H9 (cell line): Measurements from ENCODE around the gene EBPL. TPM values are rescaled to one million over a fixed set of nuclear protein-coding genes. Genes with fewer than 3 reads are reported as not detected.

Source experiments
- DNase-seq: peaks from one replicate; pipeline ENCODE4 v3.0.0-alpha.2; 2017
- H2AFZ ChIP-seq: one replicate; pipeline ENCODE4 v1.6.1; 2013; ENCODE audit warnings: mild to moderate bottlenecking, low read length, control low read depth, moderate library complexity
- H2AK5ac ChIP-seq: 2 replicates; pipeline ENCODE4 v1.6.1; 2013; ENCODE audit warnings: low read length, control low read depth, mixed read lengths; ENCODE audit not compliant: insufficient read length
- H2BK120ac ChIP-seq: one replicate; pipeline ENCODE4 v1.6.1; 2013; ENCODE audit warnings: low read depth, mild to moderate bottlenecking, low read length, control low read depth, inconsistent platforms; ENCODE audit not compliant: poor library complexity, severe bottlenecking
- H2BK12ac ChIP-seq: 2 replicates; pipeline ENCODE4 v1.6.1; 2013; ENCODE audit warnings: low read length, control low read depth, mixed read lengths, low read depth; ENCODE audit not compliant: insufficient read length
- H2BK15ac ChIP-seq: 2 replicates; pipeline ENCODE4 v1.6.1; 2013; ENCODE audit warnings: low read depth, low read length, control low read depth
- H2BK20ac ChIP-seq: one replicate; pipeline ENCODE4 v1.6.1; 2013; ENCODE audit warnings: low read depth, mild to moderate bottlenecking, low read length, control low read depth, inconsistent platforms; ENCODE audit not compliant: poor library complexity, severe bottlenecking
- H2BK5ac ChIP-seq: 2 replicates; pipeline ENCODE4 v1.6.1; 2013; ENCODE audit warnings: low read length, control low read depth, mixed read lengths; ENCODE audit not compliant: insufficient read length
- H3K14ac ChIP-seq: 2 replicates; pipeline ENCODE4 v1.6.1; 2013; ENCODE audit warnings: low read length, control low read depth; ENCODE audit not compliant: insufficient read depth
- H3K18ac ChIP-seq: 2 replicates; pipeline ENCODE4 v1.6.1; 2013; ENCODE audit warnings: low read depth, mild to moderate bottlenecking, mixed read lengths, low read length, control low read depth; ENCODE audit not compliant: insufficient read length
- H3K23ac ChIP-seq: 2 replicates; pipeline ENCODE4 v1.6.1; 2013; ENCODE audit warnings: low read length, control low read depth, mixed read lengths, low read depth; ENCODE audit not compliant: insufficient read length
- H3K23me2 ChIP-seq: 2 replicates; pipeline ENCODE4 v1.6.1; 2013; ENCODE audit warnings: low read depth, mild to moderate bottlenecking, mixed read lengths, low read length, control low read depth; ENCODE audit not compliant: insufficient read length, poor library complexity, severe bottlenecking
- H3K27ac ChIP-seq: 2 replicates; pipeline ENCODE4 v1.5.1; 2013; ENCODE audit warnings: low read length, control low read depth, mixed read lengths, low read depth; ENCODE audit not compliant: insufficient read length
- H3K27me3 ChIP-seq: 2 replicates; pipeline ENCODE4 v1.6.1; 2013; ENCODE audit warnings: low read length, control low read depth, inconsistent platforms; ENCODE audit not compliant: insufficient read depth
- H3K4ac ChIP-seq: 2 replicates; pipeline ENCODE4 v1.6.1; 2013; ENCODE audit warnings: low read depth, mild to moderate bottlenecking, control low read depth, inconsistent platforms, low read length, moderate library complexity
- H3K4me1 ChIP-seq: 2 replicates; pipeline ENCODE4 v1.6.1; 2013; ENCODE audit warnings: low read length, control low read depth, inconsistent platforms; ENCODE audit not compliant: insufficient read depth
- H3K4me2 ChIP-seq: 2 replicates; pipeline ENCODE4 v1.6.1; 2013; ENCODE audit warnings: low read length, control low read depth, mixed read lengths; ENCODE audit not compliant: insufficient read length, insufficient read depth
- H3K56ac ChIP-seq: 2 replicates; pipeline ENCODE4 v1.6.1; 2013; ENCODE audit warnings: low read depth, mild to moderate bottlenecking, mixed read lengths, low read length, control low read depth; ENCODE audit not compliant: insufficient read length
- H3K79me1 ChIP-seq: 2 replicates; pipeline ENCODE4 v1.6.1; 2013; ENCODE audit warnings: low read depth, mild to moderate bottlenecking, moderate library complexity, low read length, control low read depth, inconsistent platforms; ENCODE audit not compliant: insufficient read depth, poor library complexity, severe bottlenecking
- H3K79me2 ChIP-seq: 2 replicates; pipeline ENCODE4 v1.6.1; 2013; ENCODE audit warnings: low read length, control low read depth, inconsistent platforms; ENCODE audit not compliant: insufficient read depth
- H3K9ac ChIP-seq: 2 replicates; pipeline ENCODE4 v1.6.1; 2013; ENCODE audit warnings: low read length, control low read depth, mixed read lengths; ENCODE audit not compliant: insufficient read length; ENCODE audit errors: extremely low read depth
- H3K9me3 ChIP-seq: one replicate; pipeline ENCODE4 v1.6.1; 2013; ENCODE audit warnings: low read depth, low read length, inconsistent platforms; ENCODE audit not compliant: control insufficient read depth
- H3T11ph ChIP-seq: one replicate; pipeline ENCODE4 v1.6.1; 2013; ENCODE audit warnings: mild to moderate bottlenecking, low read length, control low read depth, inconsistent platforms
- H4K20me1 ChIP-seq: one replicate; pipeline ENCODE4 v1.6.1; 2013; ENCODE audit not compliant: control insufficient read depth, insufficient read length, insufficient read depth
- H4K5ac ChIP-seq: 2 replicates; pipeline ENCODE4 v1.6.1; 2013; ENCODE audit warnings: low read depth, mild to moderate bottlenecking, mixed read lengths, low read length, control low read depth; ENCODE audit not compliant: insufficient read length
- H4K8ac ChIP-seq: replicated peaks from 2 replicates; pipeline ENCODE4 v1.6.1; 2013; ENCODE audit warnings: low read length, control low read depth, mixed read lengths, low read depth; ENCODE audit not compliant: insufficient read length
- H4K91ac ChIP-seq: 2 replicates; pipeline ENCODE4 v1.6.1; 2013; ENCODE audit warnings: low read depth, mild to moderate bottlenecking, moderate library complexity, mixed read lengths, low read length, control low read depth; ENCODE audit not compliant: insufficient read length
- H3K27ac Mint-ChIP-seq, 3 experiments: 2 replicates in 2 of 3; 3 replicates in 1 of 3; pipeline ENCODE4 v1.8.0; 2020 to 2021; ENCODE audit warnings: mixed read lengths in 3 of 3, mild to moderate bottlenecking in 1 of 3, moderate library complexity in 1 of 3
- H3K27me3 Mint-ChIP-seq: 2 replicates; pipeline ENCODE4 v1.8.0; 2021; ENCODE audit warnings: low read depth, mild to moderate bottlenecking, moderate library complexity, mixed read lengths
- H3K36me3 Mint-ChIP-seq, 3 experiments: 2 replicates in 2 of 3; 3 replicates in 1 of 3; pipeline ENCODE4 v1.8.0; 2020 to 2021; ENCODE audit warnings: low read depth in 3 of 3, mixed read lengths in 3 of 3; ENCODE audit not compliant: insufficient read depth in 1 of 3
- H3K4me1 Mint-ChIP-seq, 2 experiments: 2 replicates each; pipeline ENCODE4 v1.8.0; 2020; ENCODE audit warnings: mixed read lengths in 2 of 2
- H3K4me3 Mint-ChIP-seq, 2 experiments: 2 replicates in 1 of 2; 3 replicates in 1 of 2; pipeline ENCODE4 v1.8.0; 2020 to 2021; ENCODE audit warnings: mild to moderate bottlenecking in 2 of 2, mixed read lengths in 2 of 2, moderate library complexity in 1 of 2
- H3K9me3 Mint-ChIP-seq, 2 experiments: 2 replicates in 1 of 2; 3 replicates in 1 of 2; pipeline ENCODE4 v1.8.0; 2020; ENCODE audit warnings: mild to moderate bottlenecking in 2 of 2, mixed read lengths in 2 of 2, moderate library complexity in 1 of 2
- WGBS: extraction: QIAGEN DNeasy Blood & Tissue Kit; methylation state at CpG from one replicate; pipeline ENCODE4 v1.1.7; 2013; ENCODE audit warnings: missing lambda C conversion rate, low lambda C conversion rate, mixed read lengths; ENCODE audit not compliant: insufficient read length; ENCODE audit errors: extremely low coverage; 5-methylcytosine and 5-hydroxymethylcytosine counted together
- total RNA-seq: library from RNA; stranded (reverse); gene quantifications from 2 replicates; pipeline ENCODE4 v1.2.1, GENCODE V29; 2021
- TF ChIP-seq, protein P1 (sequence below): fragments of 200-600 bp; sonication (generic); conservative IDR thresholded peaks from 3 replicates; pipeline ENCODE4 v1.8.0; 2021; ENCODE audit warnings: antibody characterized with exemption, mild to moderate bottlenecking

The EBPL gene
- total RNA-seq, 1 experiment from 2014 or later = 65.9 TPM

DNA sequence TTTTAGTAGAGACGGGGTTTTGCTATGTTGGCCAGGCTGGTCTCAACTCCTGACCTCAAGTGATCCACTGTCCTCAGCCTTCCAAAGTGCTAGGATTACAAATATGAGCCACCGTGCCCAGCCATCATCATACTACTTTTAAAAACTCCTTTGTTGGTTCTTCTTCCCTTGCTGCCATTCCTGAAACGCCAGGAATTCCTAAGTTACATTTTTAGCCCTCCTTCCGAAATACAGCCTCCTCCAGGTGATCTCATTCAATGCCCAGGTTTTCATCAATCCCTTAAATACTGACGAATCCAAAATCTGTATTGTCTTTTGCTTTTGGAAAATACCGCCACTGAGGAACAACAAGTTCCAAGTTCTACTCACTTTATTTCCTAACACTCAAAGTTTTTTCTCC, 25.3 kb upstream of the EBPL start:
- H3K27me3 Mint-ChIP-seq = no peaks in the 10 kb centered on the region
- Histone ChIP-seq H4K5ac (no peak overlapping the region), H3K23me2 (no peaks in the 10 kb centered on the region), H3K79me1 (no peaks in the 10 kb centered on the region), H2BK20ac (no peak overlapping the region), H3K18ac (no peak overlapping the region), H3K4me2 (no peak overlapping the region), H3K56ac (no peak overlapping the region), H2BK5ac (no peak overlapping the region), H2AFZ (no peak overlapping the region), H3K9me3 (no peaks in the 10 kb centered on the region), H2AK5ac (no peak overlapping the region), H2BK15ac (no peak overlapping the region), H3K4ac (no peak overlapping the region), H2BK120ac (no peak overlapping the region), H3K9ac (no peak overlapping the region), H2BK12ac (no peak overlapping the region), H4K8ac (no peak overlapping the region), H3K27ac (no peak overlapping the region), H3K23ac (no peak overlapping the region), H4K20me1 (no peaks in the 10 kb centered on the region), H3K27me3 (no peaks in the 10 kb centered on the region), H3K4me1 (no peaks in the 10 kb centered on the region), H4K91ac (no peak overlapping the region), H3K14ac (no peak overlapping the region), H3K79me2 (no peaks in the 10 kb centered on the region), H3T11ph (no peak overlapping the region)
- H3K36me3 Mint-ChIP-seq = peaks cover 28 to 54% (median 52%) of the 10 kb centered on the region in 3 experiments
- H3K27ac Mint-ChIP-seq = peak overlapping the region in 2 of 3 experiments; percentile 79 to 80; a peak in 5 of 7 replicates
- H3K9me3 Mint-ChIP-seq = peaks cover 8% of the 10 kb centered on the region in 2 experiments; a peak in 4 of 5 replicates
- H3K4me1 Mint-ChIP-seq = peaks cover 8 to 11% of the 10 kb centered on the region in 2 experiments
- DNase-seq = no peak
- no CpG with 5 or more reads among the region's 6 CpGs for WGBS
- no peak overlapping the region for H3K4me3 Mint-ChIP-seq
- TF ChIP-seq, protein P1, sequence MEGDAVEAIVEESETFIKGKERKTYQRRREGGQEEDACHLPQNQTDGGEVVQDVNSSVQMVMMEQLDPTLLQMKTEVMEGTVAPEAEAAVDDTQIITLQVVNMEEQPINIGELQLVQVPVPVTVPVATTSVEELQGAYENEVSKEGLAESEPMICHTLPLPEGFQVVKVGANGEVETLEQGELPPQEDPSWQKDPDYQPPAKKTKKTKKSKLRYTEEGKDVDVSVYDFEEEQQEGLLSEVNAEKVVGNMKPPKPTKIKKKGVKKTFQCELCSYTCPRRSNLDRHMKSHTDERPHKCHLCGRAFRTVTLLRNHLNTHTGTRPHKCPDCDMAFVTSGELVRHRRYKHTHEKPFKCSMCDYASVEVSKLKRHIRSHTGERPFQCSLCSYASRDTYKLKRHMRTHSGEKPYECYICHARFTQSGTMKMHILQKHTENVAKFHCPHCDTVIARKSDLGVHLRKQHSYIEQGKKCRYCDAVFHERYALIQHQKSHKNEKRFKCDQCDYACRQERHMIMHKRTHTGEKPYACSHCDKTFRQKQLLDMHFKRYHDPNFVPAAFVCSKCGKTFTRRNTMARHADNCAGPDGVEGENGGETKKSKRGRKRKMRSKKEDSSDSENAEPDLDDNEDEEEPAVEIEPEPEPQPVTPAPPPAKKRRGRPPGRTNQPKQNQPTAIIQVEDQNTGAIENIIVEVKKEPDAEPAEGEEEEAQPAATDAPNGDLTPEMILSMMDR = no peak
